ENCODE data around the gene NLRP6.
"Not testable (repeated sequence)": the region's sequence is repeated elsewhere in the genome, so short reads cannot be mapped to it uniquely, and the experiment has no call there.

The NLRP6 gene

GRCh38 chr11:282630-283360 is 4.6 kb downstream of the NLRP6 start:
- no peak for DNase-seq

GRCh38 chr11:283405-284104 is 5.3 kb downstream of the NLRP6 start:
- DNase-seq: no peak

DNA sequence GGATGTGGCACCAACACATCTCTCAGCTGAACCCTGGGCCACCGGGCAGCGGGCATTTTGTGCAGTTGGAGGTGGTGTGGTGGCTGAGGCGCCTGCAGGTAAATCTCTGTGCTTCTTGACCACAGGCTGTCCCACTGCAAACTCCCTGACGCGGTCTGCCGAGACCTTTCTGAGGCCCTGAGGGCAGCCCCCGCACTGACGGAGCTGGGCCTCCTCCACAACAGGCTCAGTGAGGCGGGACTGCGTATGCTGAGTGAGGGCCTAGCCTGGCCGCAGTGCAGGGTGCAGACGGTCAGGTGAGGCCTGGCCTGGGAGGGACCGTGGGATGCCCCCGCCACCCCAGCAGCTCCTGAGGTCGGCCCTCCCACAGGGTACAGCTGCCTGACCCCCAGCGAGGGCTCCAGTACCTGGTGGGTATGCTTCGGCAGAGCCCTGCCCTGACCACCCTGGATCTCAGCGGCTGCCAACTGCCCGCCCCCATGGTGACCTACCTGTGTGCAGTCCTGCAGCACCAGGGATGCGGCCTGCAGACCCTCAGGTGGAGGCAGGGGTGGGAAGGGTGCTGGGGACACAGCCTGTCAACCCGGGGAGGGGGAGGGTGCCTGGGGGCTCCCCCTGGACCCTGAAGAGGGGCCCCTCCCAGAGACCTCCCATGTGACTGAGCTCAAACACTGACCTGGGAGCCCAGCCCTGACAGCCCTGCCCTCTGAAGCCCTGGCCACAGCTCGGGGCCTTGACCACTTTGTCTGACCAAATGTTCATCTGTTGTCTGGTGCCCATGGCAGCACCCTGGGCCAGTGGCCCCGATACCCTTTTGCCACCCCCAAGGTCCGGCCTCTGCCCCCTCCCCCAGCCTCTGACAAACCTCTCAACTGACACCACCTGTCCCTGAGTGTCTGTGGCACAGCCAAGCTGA is 6.2 kb downstream of the NLRP6 start:
- no peak for DNase-seq

- DNase-seq: no peak
Measured at GRCh38 chr11:285021-285893, 7.0 kb downstream of the NLRP6 start.

DNA sequence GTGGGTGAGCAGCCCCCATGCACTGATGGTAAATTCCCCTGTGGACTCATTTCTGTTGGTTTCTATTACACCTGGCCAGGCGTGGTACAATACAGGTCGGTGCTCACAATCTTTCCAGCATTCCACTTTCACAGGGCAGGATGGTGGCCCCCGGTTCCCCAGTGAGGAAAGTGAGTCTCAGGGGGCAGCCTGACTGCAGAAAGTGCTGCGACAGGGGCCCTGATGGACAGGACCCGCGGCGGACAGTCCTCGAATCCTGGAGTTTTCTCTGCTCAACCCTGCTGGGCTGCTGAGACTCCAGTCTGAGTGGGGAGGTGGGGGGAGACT is 7.7 kb downstream of the NLRP6 start:
- no peak for DNase-seq

- DNase-seq: not testable (repeated sequence)
Measured at GRCh38 chr11:286977-287820, 9.0 kb downstream of the NLRP6 start.

GRCh38 chr11:287821-288477 is 9.7 kb downstream of the NLRP6 start:
- DNase-seq: no peak

GRCh38 chr11:288478-289397 is 10.5 kb downstream of the NLRP6 start, which contains the start of gene PGGHG:
PGGHG (plus strand) TSS chr11:289126; CDS start chr11:289817, 691 bp downstream.
- peak; percentile 58 for DNase-seq

- no peak for DNase-seq
Measured at GRCh38 chr11:289398-289711, 11.1 kb downstream of the NLRP6 start.

DNA sequence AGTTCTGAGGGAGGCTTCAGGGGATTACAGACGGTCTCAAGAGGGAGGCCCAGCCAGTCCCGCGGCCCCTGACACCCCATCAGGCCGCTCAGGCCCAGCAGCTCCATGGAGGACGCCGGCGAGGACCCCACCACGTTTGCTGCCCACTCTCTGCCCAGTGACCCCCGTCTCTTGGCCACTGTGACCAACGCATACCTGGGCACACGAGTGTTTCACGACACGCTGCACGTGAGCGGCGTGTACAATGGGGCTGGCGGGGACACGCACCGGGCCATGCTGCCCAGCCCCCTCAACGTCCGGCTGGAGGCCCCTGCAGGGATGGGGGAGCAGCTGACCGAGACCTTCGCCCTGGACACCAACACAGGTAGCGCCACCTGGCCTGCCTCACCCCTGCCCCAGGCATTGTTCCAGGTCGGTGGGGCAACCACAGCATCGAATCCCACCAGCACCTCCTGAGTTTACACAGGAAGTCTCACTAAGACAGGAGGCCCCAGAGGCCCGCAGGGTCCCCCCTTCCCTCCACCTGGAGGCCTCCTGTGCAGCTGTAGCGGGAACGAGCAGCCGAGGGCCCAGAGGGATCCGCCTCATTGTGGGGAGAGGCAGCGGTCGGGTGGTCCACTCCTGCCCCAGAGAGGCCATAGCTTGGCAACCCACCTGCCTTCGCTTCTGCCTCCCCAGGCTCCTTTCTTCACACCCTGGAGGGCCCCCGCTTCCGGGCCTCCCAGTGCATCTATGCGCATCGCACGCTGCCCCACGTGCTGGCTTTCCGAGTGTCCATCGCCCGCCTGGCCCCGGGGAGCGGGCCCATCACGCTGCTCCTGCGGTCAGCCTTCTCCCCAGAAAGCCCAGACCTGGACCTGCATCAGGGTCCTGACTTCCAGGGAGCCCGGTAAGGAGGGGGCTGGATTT is 11.8 kb downstream of the NLRP6 start:
- no peak for DNase-seq

DNA sequence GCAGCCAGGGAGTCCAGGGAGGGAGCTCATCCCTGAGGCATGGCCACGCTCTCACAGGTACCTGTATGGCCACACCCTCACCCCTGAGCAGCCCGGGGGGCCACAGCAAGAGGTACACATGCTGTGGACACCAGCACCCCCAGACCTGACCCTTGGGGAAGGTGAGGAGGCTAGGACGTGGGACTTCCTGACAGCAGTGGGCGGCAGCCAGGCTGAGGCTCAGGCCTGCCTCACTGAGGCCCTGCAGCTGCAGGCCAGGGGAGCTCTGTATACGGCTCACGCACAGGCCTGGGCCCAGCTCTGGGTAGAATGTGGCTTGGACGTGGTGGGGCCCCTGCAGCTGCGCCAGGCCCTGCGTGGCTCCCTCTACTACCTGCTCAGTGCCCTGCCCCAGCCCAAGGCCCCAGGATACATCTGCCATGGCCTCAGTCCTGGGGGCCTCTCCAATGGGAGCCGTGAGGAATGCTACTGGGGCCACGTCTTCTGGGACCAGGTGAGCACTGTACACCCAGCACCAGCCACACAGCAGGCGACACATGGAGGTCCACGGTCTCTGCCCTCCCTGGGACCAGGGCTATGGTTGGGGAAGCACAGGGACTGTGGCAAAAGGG is 12.5 kb downstream of the NLRP6 start:
- no peak for DNase-seq

DNA sequence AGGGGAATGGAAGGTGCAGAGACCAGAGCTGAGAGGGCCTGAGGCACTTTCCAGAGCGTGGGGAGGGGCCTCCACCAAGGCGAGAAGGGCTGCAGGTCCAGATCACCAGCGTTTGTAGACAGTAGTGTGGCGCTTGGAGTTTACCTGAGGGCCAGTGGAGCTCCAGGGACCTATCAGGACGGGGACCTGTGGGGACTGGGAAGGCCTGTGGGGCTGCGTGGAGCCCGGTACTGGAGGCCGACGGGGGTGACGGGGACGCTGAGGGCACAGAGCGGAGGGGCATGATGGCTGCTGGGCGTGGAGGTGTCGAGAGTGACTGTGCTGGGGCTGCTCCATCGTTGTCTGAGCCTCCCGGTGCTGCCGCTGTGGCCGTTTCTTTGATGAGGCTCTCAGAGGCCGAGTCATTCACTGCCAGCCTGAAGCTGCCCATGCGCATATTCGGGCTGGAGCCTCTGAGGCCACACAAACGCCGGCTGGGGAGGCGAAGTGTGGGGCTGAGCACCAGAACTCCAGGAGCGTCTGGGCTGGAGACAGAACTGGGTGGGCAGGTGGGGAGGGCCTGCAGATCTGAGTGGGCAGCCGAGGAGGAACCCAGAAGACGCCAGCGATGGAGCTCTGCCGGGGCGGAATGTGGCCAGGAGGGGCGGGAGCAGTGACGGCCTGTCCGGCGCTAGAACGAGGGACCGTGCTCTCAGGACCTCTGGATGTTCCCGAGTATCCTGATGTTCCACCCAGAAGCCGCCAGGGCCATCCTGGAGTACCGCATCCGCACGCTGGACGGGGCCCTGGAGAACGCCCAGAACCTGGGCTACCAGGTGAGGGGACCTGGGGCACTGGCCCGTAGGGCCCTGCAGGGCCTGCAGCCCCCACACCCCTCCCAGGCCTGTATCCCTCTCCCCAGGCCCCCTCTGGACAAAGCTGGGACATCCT is 13.3 kb downstream of the NLRP6 start:
- no peak for DNase-seq

GRCh38 chr11:292211-293121 is 14.3 kb downstream of the NLRP6 start:
- no peak for DNase-seq

DNA sequence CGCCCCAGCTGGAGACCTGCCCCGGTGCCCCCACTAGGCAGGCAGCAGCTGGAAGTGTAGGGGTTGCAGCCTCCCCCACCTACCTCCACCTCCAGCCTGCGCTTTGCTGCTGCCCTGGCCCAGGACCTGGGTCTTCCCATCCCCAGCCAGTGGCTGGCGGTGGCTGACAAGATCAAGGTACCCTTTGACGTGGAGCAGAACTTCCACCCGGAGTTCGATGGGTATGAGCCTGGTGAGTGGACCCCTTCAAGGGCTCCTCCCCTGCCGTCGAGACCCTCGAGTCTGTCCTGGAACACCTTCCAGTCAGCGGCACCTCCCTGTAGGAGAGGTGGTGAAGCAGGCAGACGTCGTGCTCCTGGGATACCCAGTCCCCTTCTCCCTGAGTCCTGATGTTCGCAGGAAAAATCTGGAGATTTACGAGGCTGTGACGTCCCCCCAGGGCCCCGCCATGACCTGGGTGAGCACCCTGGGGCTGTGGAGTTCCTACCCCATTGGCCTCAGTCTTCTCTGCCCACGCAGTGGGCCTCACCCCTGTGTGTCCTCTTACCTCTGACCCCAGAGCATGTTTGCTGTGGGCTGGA is 15.2 kb downstream of the NLRP6 start:
- no peak for DNase-seq

DNA sequence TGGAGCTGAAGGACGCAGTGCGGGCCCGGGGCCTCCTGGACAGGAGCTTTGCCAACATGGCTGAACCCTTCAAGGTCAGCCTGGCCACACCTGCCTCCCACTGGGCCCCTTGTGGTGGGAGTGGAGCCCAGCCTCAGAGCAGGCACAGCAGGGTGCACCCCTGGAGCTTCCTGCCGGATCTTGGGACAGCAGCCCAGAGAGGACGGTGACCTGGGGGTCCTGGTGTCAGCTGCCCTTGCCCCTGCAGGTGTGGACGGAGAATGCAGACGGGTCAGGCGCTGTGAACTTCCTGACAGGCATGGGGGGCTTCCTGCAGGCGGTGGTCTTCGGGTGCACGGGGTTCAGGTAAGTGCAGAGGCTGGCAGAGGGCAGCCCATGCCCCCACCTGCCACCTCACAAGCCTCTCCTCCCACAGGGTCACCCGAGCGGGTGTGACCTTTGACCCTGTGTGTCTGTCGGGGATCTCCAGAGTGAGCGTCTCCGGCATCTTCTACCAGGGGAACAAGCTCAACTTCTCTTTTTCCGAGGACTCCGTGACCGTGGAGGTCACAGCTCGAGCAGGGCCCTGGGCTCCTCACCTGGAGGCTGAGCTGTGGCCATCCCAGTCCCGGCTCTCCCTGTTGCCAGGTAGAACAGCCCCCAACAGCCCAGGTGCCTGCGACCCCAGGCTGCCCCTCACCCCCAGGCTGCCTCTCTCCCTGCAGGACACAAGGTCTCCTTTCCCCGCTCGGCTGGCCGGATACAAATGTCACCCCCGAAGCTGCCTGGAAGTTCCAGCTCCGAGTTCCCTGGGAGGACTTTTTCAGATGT is 15.8 kb downstream of the NLRP6 start:
- no peak for DNase-seq

All from activated CD4-positive, alpha-beta T cell treated with anti-CD3 and anti-CD28 coated beads, Interleukin-2, Interleukin-6, amounts not matched to agents 100 ng/mL and 50 ng/mL, durations not matched to agents 16 hours and 8 hours (primary cell).